ENCODE measurements around the gene DYNLT1. TPM values are rescaled to one million over a fixed set of nuclear protein-coding genes. Genes with fewer than 3 reads are reported as not detected.

The DYNLT1 gene
- total and polyA plus RNA-seq, 2 of the 4 experiments (the other 2 are of a cell fraction): 235 to 349 TPM

- H2AK9ac ChIP-seq (replicated peaks; ENCODE audit: low read depth, low read length, poor library complexity): no peak overlapping the region
- 80% methylated on average over 1 of the region's 9 CpGs; no CpG with 5 or more reads in 1 of the 2 experiments for WGBS, 2 experiments (ENCODE audit: extremely low coverage in 2 of 2, insufficient read length in 1 of 2)
- no peak overlapping the region for H3K4ac ChIP-seq (ENCODE audit: low read depth, low read length)
- no peak overlapping the region for H2BK15ac ChIP-seq (ENCODE audit: low read depth, low read length)
- H3K9me1 ChIP-seq (ENCODE audit: insufficient read depth, low read length): no peaks in the 10 kb centered on the region; the same call in none of the 2 replicates
- no peak overlapping the region for H3K18ac ChIP-seq (ENCODE audit: low read depth, low read length)
- CTCF ChIA-PET: no interaction called here
- 0 out of 2 replicates have a peak, but pooled peaks cover 2% of the 10 kb centered on the region for H3K9me3 ChIP-seq (ENCODE audit: control insufficient read depth, insufficient read depth, low read length)
- intact Hi-C loops (cut with micrococcal nuclease): no loop called here
- no TSS peak for BruUV-seq (replicated peaks)
- H2AFZ ChIP-seq (replicated peaks; ENCODE audit: low read length, poor library complexity): no peak overlapping the region
- dilution Hi-C loops (cut with HindIII; ENCODE audit: low sequenced_read_pairs, unreplicated experiment): no loop called here
- no peak overlapping the region for H3K27ac ChIP-seq (ENCODE audit: insufficient read depth, low read length)
- no peaks in the 10 kb centered on the region for H3K27me3 ChIP-seq (ENCODE audit: control insufficient read depth, insufficient read depth, low read length)
- no peak overlapping the region for H4K91ac ChIP-seq (ENCODE audit: insufficient read depth, low read depth, low read length)
- DNase-seq (no peak), ATAC-seq (ENCODE audit: low read depth) (no peak)
- no peak overlapping the region for H2BK120ac ChIP-seq (ENCODE audit: low read depth, low read length)
- no peaks in the 10 kb centered on the region for H3K4me1 ChIP-seq (ENCODE audit: control insufficient read depth, insufficient read depth, low read length)
- no peak overlapping the region for H3K4me3 ChIP-seq (ENCODE audit: insufficient read depth, low read depth, low read length)
- H4K20me1 ChIP-seq (ENCODE audit: insufficient read depth, low read length): no peaks in the 10 kb centered on the region
- no peak overlapping the region for H3K56ac ChIP-seq (ENCODE audit: extremely low read depth, insufficient read depth, low read length)
- no peak overlapping the region for H2AK5ac ChIP-seq (ENCODE audit: low read depth, low read length)
- no peak for TF ChIP-seq USF2 (IDR thresholded peaks at IDR 0.05; ENCODE audit: low read depth, low read length)
- no peak for TF ChIP-seq RFX5 (IDR thresholded peaks at IDR 0.05; ENCODE audit: low read depth, low read length)
- TF ChIP-seq CTCF (conservative IDR thresholded peaks at IDR 0.05; ENCODE audit: low read depth, low read length): no peak
- no peak overlapping the region for H3K4me2 ChIP-seq (ENCODE audit: low read depth, low read length)
- no peak overlapping the region for H4K5ac ChIP-seq (ENCODE audit: low read depth, low read length)
- POLR2A ChIA-PET (ENCODE audit: unreplicated experiment): no interaction called here
- in situ Hi-C loops (cut with MboI; ENCODE audit: low sequenced_read_pairs): no loop called here
- no peak overlapping the region for H3K9ac ChIP-seq (ENCODE audit: low read depth, low read length)
- H3K36me3 ChIP-seq (ENCODE audit: control insufficient read depth, insufficient read depth, low read length): peaks cover 45% of the 10 kb centered on the region
- no peak overlapping the region for H3K14ac ChIP-seq (replicated peaks; ENCODE audit: low read depth, low read length)
- no peak overlapping the region for H2BK5ac ChIP-seq (ENCODE audit: low read depth, low read length, poor library complexity, severe bottlenecking)
- H3K79me1 ChIP-seq (ENCODE audit: low read depth in 1 of 2, low read length in 2 of 2): peaks cover 3 to 24% of the 10 kb centered on the region in 2 experiments; a peak in 2 of 4 replicates
- no peak overlapping the region for H2BK20ac ChIP-seq (ENCODE audit: low read depth, low read length)
- H3K23ac ChIP-seq (ENCODE audit: low read depth, low read length): no peak overlapping the region
- H4K8ac ChIP-seq (ENCODE audit: low read depth in 2 of 2, low read length in 2 of 2): no peak overlapping the region
Measured at GRCh38 chr6:158610319-158610968, 34.1 kb downstream of the DYNLT1 start.

Measured in IMR-90 (cell line).